GM12878 (cell line): ENCODE data around the gene POLD1. TPM values are rescaled to one million over a fixed set of nuclear protein-coding genes. Genes with fewer than 3 reads are reported as not detected.

Experiments used
- ATAC-seq: fragments of 200-7000 bp; cut with Tn5 transposase; 3 replicates; pipeline ENCODE4 v1.9.1; 2020; ENCODE audit warnings: mild to moderate bottlenecking, moderate library complexity
- BruUV-seq: library from RNA; stranded (reverse); fragments of 400-500 nt; replicated peaks from 2 replicates; lab custom pipeline; 2021; lab: Mats Ljungman, UMichigan
- CTCF ChIA-PET: fragments of 300-600 bp; sonication (Branson Sonifier 250); formaldehyde crosslinking; extraction: SDS; loops from one replicate; lab custom pipeline; 2021; ENCODE audit warnings: inconsistent platforms; lab: Yijun Ruan, JAX
- POLR2A ChIA-PET: fragments of 350-600 bp; formaldehyde crosslinking; extraction: SDS; loops from one replicate; lab custom pipeline; 2021; ENCODE audit warnings: inconsistent platforms; lab: Charles Lee
- RAD21 ChIA-PET: fragments of 300-600 bp; sonication (Branson Sonifier 250); formaldehyde crosslinking; loops from one replicate; lab custom pipeline; 2023; ENCODE audit warnings: antibody characterized with exemption; ENCODE audit not compliant: unreplicated experiment; lab: Charles Lee
- SMC1A ChIA-PET: fragments of 300-600 bp; sonication (Branson Sonifier 250); formaldehyde crosslinking; loops from one replicate; lab custom pipeline; 2023; ENCODE audit not compliant: unreplicated experiment, uncharacterized antibody; lab: Charles Lee
- DNase-seq: peaks from one replicate; pipeline ENCODE4 v3.0.0-alpha.2; 2011; ENCODE audit warnings: low read depth, low spot score
- FAIRE-seq: peaks from 3 replicates; lab custom pipeline; 2011; peaks lifted over from hg19 to GRCh38; lab: Jason Lieb, UNC
- H2AFZ ChIP-seq: 2 replicates; pipeline ENCODE4 v1.6.0; 2011; ENCODE audit warnings: low read depth, low read length, control low read depth; ENCODE audit not compliant: control insufficient read depth
- H3K27ac ChIP-seq: 2 replicates; pipeline ENCODE4 v1.5.1; 2011; ENCODE audit warnings: control low read depth; ENCODE audit not compliant: control insufficient read depth, insufficient read depth
- H3K27me3 ChIP-seq, 2 experiments: replicated peaks in 1 of 2; 2 replicates each; pipeline versions ENCODE4 v1.6.0 to v1.6.1; 2011; ENCODE audit warnings: low read length in 1 of 2; ENCODE audit not compliant: control insufficient read depth in 2 of 2, insufficient read depth in 2 of 2
- H3K36me3 ChIP-seq, 2 experiments: 2 replicates each; pipeline ENCODE4 v1.5.1; 2011; ENCODE audit warnings: low read length in 1 of 2; ENCODE audit not compliant: control insufficient read depth in 2 of 2, insufficient read depth in 2 of 2
- H3K4me1 ChIP-seq: 2 replicates; pipeline ENCODE4 v1.6.1; 2011; ENCODE audit warnings: mild to moderate bottlenecking, low read length, moderate library complexity, mixed read lengths; ENCODE audit not compliant: control insufficient read depth, insufficient read depth
- H3K4me2 ChIP-seq: 2 replicates; pipeline ENCODE4 v1.6.0; 2011; ENCODE audit warnings: control low read depth; ENCODE audit not compliant: control insufficient read depth, insufficient read depth
- H3K4me3 ChIP-seq: fragments of 200-600 bp; sonication (generic); 2 replicates; pipeline ENCODE4 v1.5.1; 2016
- H3K79me2 ChIP-seq: 2 replicates; pipeline ENCODE4 v1.6.0; 2011; ENCODE audit warnings: low read length; ENCODE audit not compliant: control insufficient read depth, insufficient read depth
- H3K9ac ChIP-seq: 2 replicates; pipeline ENCODE4 v1.8.0; 2011; ENCODE audit warnings: low read length, control low read depth, mixed read lengths; ENCODE audit not compliant: control insufficient read depth, insufficient read depth
- H3K9me3 ChIP-seq: replicated peaks from 3 replicates; pipeline ENCODE4 v1.5.1; 2011; ENCODE audit warnings: mild to moderate bottlenecking, low read length; ENCODE audit not compliant: control insufficient read depth, insufficient read depth
- H4K20me1 ChIP-seq: 2 replicates; pipeline ENCODE4 v1.6.0; 2011; ENCODE audit not compliant: control insufficient read depth, insufficient read depth
- BMI1 ChIP-seq: fragments of 450-650 bp; IDR thresholded peaks from 2 replicates; pipeline ENCODE4 v1.6.1; 2016; ENCODE audit warnings: mild to moderate bottlenecking, moderate library complexity, borderline replicate concordance
- DPF2 ChIP-seq: fragments of 450-650 bp; IDR thresholded peaks from 2 replicates; pipeline ENCODE4 v1.6.1; 2017; ENCODE audit warnings: mild to moderate bottlenecking
- ESRRA ChIP-seq: IDR thresholded peaks from 2 replicates; pipeline ENCODE4 v1.6.1; 2012; ENCODE audit warnings: mild to moderate bottlenecking, low read length, improper control_type of control experiment
- IKZF1 ChIP-seq: fragments of 450-650 bp; conservative IDR thresholded peaks from 2 replicates; pipeline ENCODE4 v1.6.1; 2017; ENCODE audit warnings: antibody characterized with exemption, mild to moderate bottlenecking
- IKZF2 ChIP-seq, 2 experiments: fragments of 450-650 bp; IDR thresholded peaks; 2 replicates each; pipeline ENCODE4 v1.6.1; 2017; ENCODE audit warnings: mild to moderate bottlenecking in 2 of 2, moderate library complexity in 2 of 2
- NR2C1 ChIP-seq: fragments of 450-650 bp; IDR thresholded peaks from 2 replicates; pipeline ENCODE4 v1.6.1; 2017; ENCODE audit warnings: antibody characterized with exemption, mild to moderate bottlenecking, moderate library complexity
- PAX8 ChIP-seq: fragments of 450-650 bp; IDR thresholded peaks from 2 replicates; pipeline ENCODE4 v1.6.1; 2017; ENCODE audit warnings: mild to moderate bottlenecking, moderate library complexity
- RELA ChIP-seq: fragments of 450-650 bp; IDR thresholded peaks from 2 replicates; pipeline ENCODE4 v1.8.0; 2014; ENCODE audit warnings: borderline replicate concordance; ENCODE audit not compliant: partially characterized antibody
- ZNF384 ChIP-seq: IDR thresholded peaks from 2 replicates; pipeline ENCODE4 v1.6.1; 2012; ENCODE audit warnings: low read depth, mild to moderate bottlenecking, low read length, improper control_type of control experiment, borderline replicate concordance
- ZSCAN29 ChIP-seq: fragments of 450-650 bp; IDR thresholded peaks from 2 replicates; pipeline ENCODE4 v1.6.1; 2017; ENCODE audit warnings: mild to moderate bottlenecking, moderate library complexity
- WGBS: methylation state at CpG from one replicate; pipeline ENCODE4 v1.1.6; 2016; ENCODE audit warnings: low lambda C conversion rate; ENCODE audit not compliant: insufficient replicate concordance, insufficient coverage; ENCODE audit errors: missing lambda C conversion rate; 5-methylcytosine and 5-hydroxymethylcytosine counted together
- in situ Hi-C: fragments of 300-500 bp; cut with MboI; formaldehyde crosslinking; loops from 9 replicates; pipeline ENCODE4 v1.14.3; 2018; ENCODE audit warnings: mixed read lengths
- intact Hi-C: fragments of 100-400 bp; cut with micrococcal nuclease; formaldehyde crosslinking; loops from one replicate; pipeline ENCODE4 v1.14.2; 2022; ENCODE audit not compliant: unreplicated experiment
- polyA plus RNA-seq, 11 experiments: library from polyadenylated mRNA; depleted of rRNA in 4 of 11; unstranded in 6 of 11; stranded (reverse) in 5 of 11; fragments of >200 nt; fragmentation: Nextera tagmentation in 4 of 11; fragmentation: Illumina TruSeq in 1 of 11; extraction: Ambion mirVana in 4 of 11; extraction: Trizol in 1 of 11; gene quantifications; 1 replicate in 1 of 11; 2 replicates in 10 of 11; pipeline versions ENCODE4 v1.2.1 to v1.2.3, GENCODE V29; 2011 to 2016; ENCODE audit warnings: inconsistent platforms in 2 of 11, missing spikeins in 2 of 11, low read depth in 1 of 11
- total RNA-seq, 4 experiments: library from RNA; depleted of rRNA in 3 of 4; stranded (reverse); fragments of >200 nt in 3 of 4; fragmentation: Illumina TruSeq in 1 of 4; extraction: Trizol in 1 of 4; gene quantifications; 2 replicates each; pipeline versions ENCODE4 v1.2.1 to v1.2.3, GENCODE V29; 2013 to 2021
- TF ChIP-seq, protein P1 (sequence below): IDR thresholded peaks from 2 replicates; pipeline ENCODE4 v1.6.1; 2012; ENCODE audit warnings: low read depth, low read length, improper control_type of control experiment
- TF ChIP-seq, protein P2 (sequence below): fragments of 450-650 bp; IDR thresholded peaks from 2 replicates; pipeline ENCODE4 v1.6.1; 2017; ENCODE audit warnings: mild to moderate bottlenecking

POLD1 gene
- total and polyA plus RNA-seq, 10 of the 15 experiments (the other 5 are each of a cell fraction or from before 2014, with no cell fraction given): 0.76 to 165 (median 63.4) TPM

DNA sequence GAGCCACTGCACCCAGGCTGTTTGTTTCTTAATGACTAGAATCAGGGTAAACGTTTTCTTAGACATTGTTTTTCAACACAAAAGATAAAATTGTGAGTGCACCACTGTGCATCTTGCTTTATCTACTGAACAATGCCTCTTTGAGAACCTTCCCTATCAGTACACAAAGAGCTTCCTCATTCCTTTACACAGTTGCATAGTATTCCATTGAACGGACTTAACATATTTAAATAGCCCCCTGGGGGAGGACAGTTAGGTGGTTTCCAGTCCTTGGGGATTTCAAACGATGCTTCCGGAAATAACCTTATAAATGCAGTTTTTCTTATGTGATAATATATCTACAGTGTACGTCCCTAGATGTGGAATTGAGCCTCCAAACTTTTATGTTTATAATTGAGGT is 8.6 kb downstream of the POLD1 start (continued):
- no peak for TF ChIP-seq IKZF1
- TF ChIP-seq, all 136 proteins: peak for 0

DNA sequence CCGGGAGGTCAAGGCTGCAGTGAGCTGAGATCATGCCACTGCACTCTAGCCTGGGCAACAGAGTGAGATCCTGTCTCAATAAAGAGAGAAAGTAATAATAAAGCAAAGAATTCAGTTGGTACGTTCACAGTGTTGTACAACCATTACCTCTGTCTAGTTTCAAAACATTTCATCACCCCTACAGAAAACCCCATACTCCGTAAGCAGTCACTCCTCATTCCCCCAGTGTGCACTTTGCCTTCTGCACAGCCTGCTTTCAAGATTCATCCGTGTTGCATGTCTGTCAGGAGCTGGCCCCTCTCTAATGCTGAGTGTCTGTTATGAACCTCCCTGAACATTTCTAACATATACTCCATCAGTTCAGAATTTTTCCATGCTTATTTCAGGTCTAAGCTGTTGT is 9.4 kb downstream of the POLD1 start:
- TF ChIP-seq IKZF2 (IDR thresholded peaks at IDR 0.05) (no peak), ZNF384 (no peak), ZSCAN29 (no peak), RELA (no peak), BMI1 (no peak), NR2C1 (no peak), PAX8 (no peak), DPF2 (no peak), ESRRA (no peak)
- TF ChIP-seq, protein P1, sequence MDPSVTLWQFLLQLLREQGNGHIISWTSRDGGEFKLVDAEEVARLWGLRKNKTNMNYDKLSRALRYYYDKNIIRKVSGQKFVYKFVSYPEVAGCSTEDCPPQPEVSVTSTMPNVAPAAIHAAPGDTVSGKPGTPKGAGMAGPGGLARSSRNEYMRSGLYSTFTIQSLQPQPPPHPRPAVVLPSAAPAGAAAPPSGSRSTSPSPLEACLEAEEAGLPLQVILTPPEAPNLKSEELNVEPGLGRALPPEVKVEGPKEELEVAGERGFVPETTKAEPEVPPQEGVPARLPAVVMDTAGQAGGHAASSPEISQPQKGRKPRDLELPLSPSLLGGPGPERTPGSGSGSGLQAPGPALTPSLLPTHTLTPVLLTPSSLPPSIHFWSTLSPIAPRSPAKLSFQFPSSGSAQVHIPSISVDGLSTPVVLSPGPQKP: no peak
- TF ChIP-seq, protein P2, sequence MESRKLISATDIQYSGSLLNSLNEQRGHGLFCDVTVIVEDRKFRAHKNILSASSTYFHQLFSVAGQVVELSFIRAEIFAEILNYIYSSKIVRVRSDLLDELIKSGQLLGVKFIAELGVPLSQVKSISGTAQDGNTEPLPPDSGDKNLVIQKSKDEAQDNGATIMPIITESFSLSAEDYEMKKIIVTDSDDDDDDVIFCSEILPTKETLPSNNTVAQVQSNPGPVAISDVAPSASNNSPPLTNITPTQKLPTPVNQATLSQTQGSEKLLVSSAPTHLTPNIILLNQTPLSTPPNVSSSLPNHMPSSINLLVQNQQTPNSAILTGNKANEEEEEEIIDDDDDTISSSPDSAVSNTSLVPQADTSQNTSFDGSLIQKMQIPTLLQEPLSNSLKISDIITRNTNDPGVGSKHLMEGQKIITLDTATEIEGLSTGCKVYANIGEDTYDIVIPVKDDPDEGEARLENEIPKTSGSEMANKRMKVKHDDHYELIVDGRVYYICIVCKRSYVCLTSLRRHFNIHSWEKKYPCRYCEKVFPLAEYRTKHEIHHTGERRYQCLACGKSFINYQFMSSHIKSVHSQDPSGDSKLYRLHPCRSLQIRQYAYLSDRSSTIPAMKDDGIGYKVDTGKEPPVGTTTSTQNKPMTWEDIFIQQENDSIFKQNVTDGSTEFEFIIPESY: no peak
- Histone ChIP-seq H3K36me3 (peaks cover 0 to 3% of the 10 kb centered on the region in 2 experiments; a peak in 3 of 4 replicates), H4K20me1 (no peaks in the 10 kb centered on the region), H3K9ac (no peak overlapping the region), H3K4me1 (no peaks in the 10 kb centered on the region), H3K4me2 (no peak overlapping the region), H3K27me3 (no peaks in the 10 kb centered on the region), H2AFZ (no peak overlapping the region), H3K27ac (no peak overlapping the region), H3K79me2 (no peaks in the 10 kb centered on the region; the same call in none of the 2 replicates), H3K4me3 (no peak overlapping the region), H3K9me3 (no peaks in the 10 kb centered on the region)
- ChIA-PET RAD21 (no interaction called here), SMC1A (interaction anchor here (0.6 kb wide), 1 partner anchor 9 kb away, joined by 3 read pairs; no protein-coding TSS in a partner anchor), POLR2A (no interaction called here), CTCF (no interaction called here)
- BruUV-seq: no TSS peak
- in situ Hi-C loops (no loop called here), intact Hi-C loops (no loop called here)
- 72% methylated on average over 4 of the region's 4 CpGs for WGBS
- DNase-seq (no peak), ATAC-seq (no peak), FAIRE-seq (no peak)
